Endothelial cell of umbilical vein (primary cell): Measurements from ENCODE around the gene GLUL. TPM values are rescaled to one million over a fixed set of nuclear protein-coding genes. Genes with fewer than 3 reads are reported as not detected.

Experiments used
- BruUV-seq: library from RNA; stranded (reverse); fragments of 400-500 nt; replicated peaks from 2 replicates; lab custom pipeline; 2021; lab: Mats Ljungman, UMichigan
- CTCF ChIA-PET: fragments of 300-600, 350-600 bp; sonication (Branson Sonifier 250); formaldehyde crosslinking; loops from one replicate; lab custom pipeline; 2021; ENCODE audit warnings: antibody characterized with exemption, inconsistent platforms; lab: Charles Lee
- POLR2A ChIA-PET: fragments of 300-600, 350-600 bp; sonication (Branson Sonifier 250); formaldehyde crosslinking; loops from one replicate; lab custom pipeline; 2021; ENCODE audit warnings: antibody characterized with exemption, inconsistent platforms; lab: Charles Lee
- DNase-seq: peaks from one replicate; pipeline ENCODE4 v3.0.0-alpha.2; 2011; ENCODE audit warnings: low read depth, low spot score
- FAIRE-seq: peaks from 2 replicates; lab custom pipeline; 2011; peaks lifted over from hg19 to GRCh38; lab: Jason Lieb, UNC
- H2AFZ ChIP-seq: 2 replicates; pipeline ENCODE4 v1.6.0; 2012; ENCODE audit warnings: low read depth, low read length, control low read depth, inconsistent platforms
- H3K27ac ChIP-seq: 2 replicates; pipeline ENCODE4 v1.5.1; 2011; ENCODE audit warnings: low read depth, mild to moderate bottlenecking, control low read depth, low read length, moderate library complexity; ENCODE audit not compliant: insufficient read depth
- H3K27me3 ChIP-seq, 2 experiments: 2 replicates each; pipeline versions ENCODE4 v1.6.0 to v1.6.1; 2011; ENCODE audit warnings: low read length in 2 of 2, mixed read lengths in 1 of 2; ENCODE audit not compliant: control insufficient read depth in 2 of 2, insufficient read depth in 2 of 2
- H3K36me3 ChIP-seq, 2 experiments: 2 replicates in 1 of 2; 3 replicates in 1 of 2; pipeline ENCODE4 v1.5.1; 2011; ENCODE audit warnings: low read length in 2 of 2, mild to moderate bottlenecking in 1 of 2, moderate library complexity in 1 of 2; ENCODE audit not compliant: control insufficient read depth in 2 of 2, insufficient read depth in 2 of 2; ENCODE audit errors: extremely low read depth in 1 of 2
- H3K4me1 ChIP-seq: 3 replicates; pipeline ENCODE4 v1.5.1; 2011; ENCODE audit warnings: mild to moderate bottlenecking, low read length; ENCODE audit not compliant: control insufficient read depth, insufficient read depth; ENCODE audit errors: extremely low read depth
- H3K4me2 ChIP-seq: 2 replicates; pipeline ENCODE4 v1.6.1; 2011; ENCODE audit warnings: low read length, control low read depth, mixed read lengths; ENCODE audit not compliant: insufficient read depth
- H3K4me3 ChIP-seq, 3 experiments: fragments of 200-600 bp in 1 of 3; sonication (generic), shearing (Covaris generic) in 1 of 3; replicated peaks in 1 of 3; 2 replicates each; pipeline ENCODE4 v1.5.1; 2011 to 2016; ENCODE audit warnings: control low read depth in 3 of 3, low read length in 3 of 3, mild to moderate bottlenecking in 2 of 3, inconsistent platforms in 1 of 3, low read depth in 1 of 3, moderate library complexity in 1 of 3; ENCODE audit not compliant: insufficient read depth in 1 of 3
- H3K79me2 ChIP-seq: 2 replicates; pipeline ENCODE4 v1.6.0; 2012; ENCODE audit warnings: low read length, inconsistent platforms; ENCODE audit not compliant: control insufficient read depth, insufficient read depth
- H3K9ac ChIP-seq: replicated peaks from 2 replicates; pipeline ENCODE3; 2011; ENCODE audit warnings: low read length, control low read depth; ENCODE audit not compliant: insufficient read depth; ENCODE audit errors: extremely low read depth
- H3K9me1 ChIP-seq: replicated peaks from 3 replicates; pipeline ENCODE4 v1.6.0; 2011; ENCODE audit warnings: mild to moderate bottlenecking, low read length; ENCODE audit not compliant: control insufficient read depth, insufficient read depth; ENCODE audit errors: extremely low read depth
- H3K9me3 ChIP-seq: replicated peaks from 2 replicates; pipeline ENCODE4 v1.5.1; 2012; ENCODE audit warnings: low read length, inconsistent platforms; ENCODE audit not compliant: control insufficient read depth, insufficient read depth
- H4K20me1 ChIP-seq: replicated peaks from 2 replicates; pipeline ENCODE3; 2011; ENCODE audit warnings: mild to moderate bottlenecking, low read length; ENCODE audit not compliant: control insufficient read depth, insufficient read depth; ENCODE audit errors: extremely low read depth
- EZH2 ChIP-seq: IDR thresholded peaks from 2 replicates; pipeline ENCODE4 v1.6.1; 2012; ENCODE audit warnings: borderline replicate concordance, low read depth, mild to moderate bottlenecking, moderate library complexity, low read length, inconsistent platforms; ENCODE audit not compliant: severe bottlenecking
- FOS ChIP-seq: IDR thresholded peaks from 2 replicates; pipeline ENCODE4 v1.6.1; 2011; ENCODE audit warnings: mild to moderate bottlenecking, low read length, moderate library complexity, borderline replicate concordance; ENCODE audit not compliant: insufficient read depth
- GATA2 ChIP-seq: IDR thresholded peaks from 2 replicates; pipeline ENCODE4 v1.7.0; 2011; ENCODE audit warnings: low read depth, mild to moderate bottlenecking, moderate library complexity, mixed read lengths, low read length; ENCODE audit not compliant: insufficient read length, insufficient read depth
- JUN ChIP-seq: IDR thresholded peaks from 2 replicates; pipeline ENCODE4 v1.6.1; 2011; ENCODE audit warnings: borderline replicate concordance, low read depth; ENCODE audit not compliant: insufficient read length, insufficient read depth
- MYC ChIP-seq: IDR thresholded peaks from one replicate; pipeline ENCODE4 v1.6.1; 2011; ENCODE audit warnings: mild to moderate bottlenecking, low read depth, low read length
- POLR2A ChIP-seq: IDR thresholded peaks from 2 replicates; pipeline ENCODE4 v1.6.1; 2012; ENCODE audit warnings: low read depth, mild to moderate bottlenecking, control low read depth, low read length
- POLR2AphosphoS5 ChIP-seq: IDR thresholded peaks from 2 replicates; pipeline ENCODE4 v1.6.1; 2012; ENCODE audit warnings: low read depth, mild to moderate bottlenecking, control low read depth, low read length, moderate library complexity; ENCODE audit not compliant: insufficient read depth
- dilution Hi-C: fragments of 300-500 bp; cut with MboI; formaldehyde crosslinking; loops from one replicate; pipeline ENCODE4 v1.15.0; 2019; ENCODE audit warnings: low sequenced_read_pairs; ENCODE audit not compliant: extremely low pct_ligation_motif_present
- intact Hi-C: fragments of 100-400 bp; cut with micrococcal nuclease; formaldehyde crosslinking; loops from one replicate; pipeline ENCODE4 v1.10.0; 2022
- polyA plus RNA-seq, 4 experiments: library from polyadenylated mRNA; depleted of rRNA in 3 of 4; stranded (reverse) in 3 of 4; unstranded in 1 of 4; fragments of >200 nt; gene quantifications; 2 replicates each; pipeline versions ENCODE4 v1.2.1 to v1.2.3, GENCODE V29; 2011 to 2012; ENCODE audit warnings: missing spikeins in 1 of 4
- total RNA-seq: library from RNA; stranded (reverse); gene quantifications from 2 replicates; pipeline ENCODE4 v1.2.3, GENCODE V29; 2021
- TF ChIP-seq, protein P1 (sequence below): IDR thresholded peaks from 2 replicates; pipeline ENCODE4 v1.6.1; 2011; ENCODE audit not compliant: insufficient read depth, insufficient read length
- TF ChIP-seq, protein P2 (sequence below), 2 donors: IDR thresholded peaks; 1 replicate in 1 of 2; 2 replicates in 1 of 2; pipeline ENCODE4 v1.5.1; 2011; ENCODE audit warnings: low read length in 2 of 2, mild to moderate bottlenecking in 2 of 2, moderate library complexity in 2 of 2, control low read depth in 1 of 2, inconsistent platforms in 1 of 2, low read depth in 1 of 2; ENCODE audit not compliant: insufficient read depth in 1 of 2; ENCODE audit errors: extremely low read depth in 1 of 2

The GLUL gene
- total and polyA plus RNA-seq, 2 donors (not counting 3 experiments of a cell fraction or from before 2014, with no cell fraction given), result 172 to 187 TPM

DNA sequence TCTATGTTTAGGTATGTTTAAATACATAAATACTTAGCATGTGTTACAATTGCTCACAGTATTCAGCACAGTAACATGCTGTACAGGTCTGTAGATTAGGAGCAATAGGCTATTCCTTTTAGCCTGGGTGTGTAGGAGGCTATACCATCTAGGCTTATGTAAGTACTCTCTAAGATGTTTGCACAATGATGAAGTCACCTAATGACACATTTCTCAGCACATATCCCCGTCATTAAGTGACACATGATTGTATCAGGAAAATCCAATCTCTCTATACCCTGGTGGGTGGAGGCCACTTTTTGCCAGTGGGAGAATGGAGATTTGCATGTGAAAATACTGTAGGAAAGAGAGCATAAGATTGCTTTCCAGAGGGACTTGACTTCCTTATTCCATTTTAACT is 14.4 kb upstream of the GLUL start:
- Histone ChIP-seq H3K4me3 (no peak overlapping the region), H3K27me3 (peaks cover 0 to 3% of the 10 kb centered on the region in 2 experiments), H3K9me1 (no peaks in the 10 kb centered on the region), H3K9ac (no peak overlapping the region), H3K36me3 (no peaks in the 10 kb centered on the region), H3K79me2 (no peaks in the 10 kb centered on the region), H3K27ac (no peak overlapping the region), H3K9me3 (no peaks in the 10 kb centered on the region), H2AFZ (no peak overlapping the region), H3K4me2 (no peak overlapping the region), H4K20me1 (no peaks in the 10 kb centered on the region), H3K4me1 (no peaks in the 10 kb centered on the region)
- POLR2A ChIA-PET, result no interaction called here
- dilution Hi-C loops, result no loop called here
- DNase-seq (no peak), FAIRE-seq (no peak)
- intact Hi-C loops, result no loop called here
- CTCF ChIA-PET, result interaction anchor here (2.6 to 2.9 kb wide), 2 partner anchors 9 to 263 kb away, joined by 7 to 13 read pairs; no protein-coding TSS in a partner anchor
- BruUV-seq, result no TSS peak
- no peak for TF ChIP-seq EZH2

DNA sequence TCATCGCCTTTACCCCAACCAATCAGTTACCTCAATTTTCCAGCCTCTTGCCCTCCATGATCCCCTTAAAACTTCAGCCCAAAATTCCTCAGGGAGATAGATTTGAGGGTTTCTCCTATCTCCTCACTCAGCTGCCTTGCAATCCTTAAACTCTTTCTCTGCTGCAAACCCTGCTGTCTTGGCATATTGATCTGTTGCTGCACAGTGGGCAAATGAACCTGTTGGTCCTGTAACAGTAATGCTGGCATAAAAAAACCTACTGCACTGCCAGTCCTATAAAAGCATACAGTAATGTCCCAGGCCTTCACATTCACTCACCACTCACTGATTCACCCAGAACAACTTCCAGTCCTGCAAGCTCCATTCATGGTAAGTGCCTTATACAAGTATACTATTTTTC is 14.0 kb upstream of the GLUL start:
- intact Hi-C loops, result no loop called here
- DNase-seq, result no peak
- no peak for TF ChIP-seq FOS
- no peak for TF ChIP-seq POLR2AphosphoS5
- no peak for TF ChIP-seq POLR2A
- TF ChIP-seq, protein P1, sequence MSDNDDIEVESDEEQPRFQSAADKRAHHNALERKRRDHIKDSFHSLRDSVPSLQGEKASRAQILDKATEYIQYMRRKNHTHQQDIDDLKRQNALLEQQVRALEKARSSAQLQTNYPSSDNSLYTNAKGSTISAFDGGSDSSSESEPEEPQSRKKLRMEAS, result no peak
- no peak for TF ChIP-seq GATA2
- no peak for TF ChIP-seq JUN
- no peak for TF ChIP-seq MYC
- no peak for TF ChIP-seq EZH2
- TF ChIP-seq, protein P2, sequence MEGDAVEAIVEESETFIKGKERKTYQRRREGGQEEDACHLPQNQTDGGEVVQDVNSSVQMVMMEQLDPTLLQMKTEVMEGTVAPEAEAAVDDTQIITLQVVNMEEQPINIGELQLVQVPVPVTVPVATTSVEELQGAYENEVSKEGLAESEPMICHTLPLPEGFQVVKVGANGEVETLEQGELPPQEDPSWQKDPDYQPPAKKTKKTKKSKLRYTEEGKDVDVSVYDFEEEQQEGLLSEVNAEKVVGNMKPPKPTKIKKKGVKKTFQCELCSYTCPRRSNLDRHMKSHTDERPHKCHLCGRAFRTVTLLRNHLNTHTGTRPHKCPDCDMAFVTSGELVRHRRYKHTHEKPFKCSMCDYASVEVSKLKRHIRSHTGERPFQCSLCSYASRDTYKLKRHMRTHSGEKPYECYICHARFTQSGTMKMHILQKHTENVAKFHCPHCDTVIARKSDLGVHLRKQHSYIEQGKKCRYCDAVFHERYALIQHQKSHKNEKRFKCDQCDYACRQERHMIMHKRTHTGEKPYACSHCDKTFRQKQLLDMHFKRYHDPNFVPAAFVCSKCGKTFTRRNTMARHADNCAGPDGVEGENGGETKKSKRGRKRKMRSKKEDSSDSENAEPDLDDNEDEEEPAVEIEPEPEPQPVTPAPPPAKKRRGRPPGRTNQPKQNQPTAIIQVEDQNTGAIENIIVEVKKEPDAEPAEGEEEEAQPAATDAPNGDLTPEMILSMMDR (IDR thresholded peaks at IDR 0.05; ENCODE audit: extremely low read depth in 1 of 2, insufficient read depth in 1 of 2, low read depth in 1 of 2, low read length in 2 of 2), result no peak
- Histone ChIP-seq H3K27me3 (peaks cover 0 to 3% of the 10 kb centered on the region in 2 experiments), H3K9ac (no peak overlapping the region), H3K27ac (no peak overlapping the region), H3K4me3 (no peak overlapping the region), H4K20me1 (no peaks in the 10 kb centered on the region), H2AFZ (no peak overlapping the region), H3K4me1 (no peaks in the 10 kb centered on the region), H3K79me2 (no peaks in the 10 kb centered on the region), H3K9me3 (no peaks in the 10 kb centered on the region), H3K36me3 (no peaks in the 10 kb centered on the region), H3K9me1 (no peaks in the 10 kb centered on the region), H3K4me2 (no peak overlapping the region)
- no peak for FAIRE-seq
- ChIA-PET POLR2A (no interaction called here), CTCF (interaction anchor here (1.3 to 2.6 kb wide), 2 partner anchors 9 to 263 kb away, joined by 3 to 7 read pairs; no protein-coding TSS in a partner anchor)
- no TSS peak for BruUV-seq
- dilution Hi-C loops, result no loop called here
